Activated B cell treated with CpG ODN at 0.5 μM for 24 hours (primary cell): ENCODE measurements around the gene ASXL3. TPM values are rescaled to one million over a fixed set of nuclear protein-coding genes. Genes with fewer than 3 reads are reported as not detected.

Experiments used
- ATAC-seq: fragments of 200-7000 bp; cut with Tn5 transposase; one replicate; pipeline ENCODE4 v1.10.0; 2021; ENCODE audit warnings: low read depth, mild to moderate bottlenecking, moderate library complexity
- CTCF ChIA-PET: fragments of 350-600 bp; sonication (Branson Sonifier 250); formaldehyde crosslinking; loops from one replicate; lab custom pipeline; 2021; ENCODE audit warnings: antibody characterized with exemption; lab: Charles Lee
- POLR2A ChIA-PET: fragments of 350-600 bp; sonication (Branson Sonifier 250); formaldehyde crosslinking; loops from one replicate; lab custom pipeline; 2021; ENCODE audit warnings: antibody characterized with exemption; lab: Charles Lee
- DNase-seq: peaks from one replicate; pipeline ENCODE4 v3.0.0; 2022
- H3K27ac Mint-ChIP-seq: one replicate; pipeline ENCODE4 v1.8.0; 2020; ENCODE audit warnings: mixed read lengths
- H3K27me3 Mint-ChIP-seq: one replicate; pipeline ENCODE4 v1.8.0; 2021; ENCODE audit warnings: mixed read lengths
- H3K36me3 Mint-ChIP-seq: one replicate; pipeline ENCODE4 v1.8.0; 2021; ENCODE audit warnings: low read depth, mixed read lengths
- H3K4me1 Mint-ChIP-seq: one replicate; pipeline ENCODE4 v1.8.0; 2021; ENCODE audit warnings: mixed read lengths
- H3K4me3 Mint-ChIP-seq: one replicate; pipeline ENCODE4 v1.8.0; 2020; ENCODE audit warnings: mild to moderate bottlenecking, mixed read lengths
- H3K9me3 Mint-ChIP-seq: one replicate; pipeline ENCODE4 v1.8.0; 2020; ENCODE audit warnings: mixed read lengths
- intact Hi-C: fragments of 100-400 bp; cut with micrococcal nuclease; formaldehyde crosslinking; loops from one replicate; pipeline ENCODE4 v1.15.1; 2024
- total RNA-seq: library from RNA; stranded (reverse); gene quantifications from 2 replicates; pipeline ENCODE4 v1.2.3, GENCODE V29; 2022
- TF ChIP-seq, protein P1 (sequence below): fragments of 200-600 bp; IDR thresholded peaks from one replicate; pipeline ENCODE4 v1.8.0; 2022; ENCODE audit warnings: antibody characterized with exemption, mild to moderate bottlenecking

The ASXL3 gene
- total RNA-seq, 1 donor from 2014 or later = not detected

- Mint-ChIP-seq H3K4me3 (no peak overlapping the region), H3K4me1 (no peaks in the 10 kb centered on the region), H3K36me3 (no peaks in the 10 kb centered on the region), H3K9me3 (peaks cover 11% of the 10 kb centered on the region), H3K27me3 (peaks cover 6% of the 10 kb centered on the region), H3K27ac (no peak overlapping the region)
- POLR2A ChIA-PET = no interaction called here
- TF ChIP-seq, protein P1, sequence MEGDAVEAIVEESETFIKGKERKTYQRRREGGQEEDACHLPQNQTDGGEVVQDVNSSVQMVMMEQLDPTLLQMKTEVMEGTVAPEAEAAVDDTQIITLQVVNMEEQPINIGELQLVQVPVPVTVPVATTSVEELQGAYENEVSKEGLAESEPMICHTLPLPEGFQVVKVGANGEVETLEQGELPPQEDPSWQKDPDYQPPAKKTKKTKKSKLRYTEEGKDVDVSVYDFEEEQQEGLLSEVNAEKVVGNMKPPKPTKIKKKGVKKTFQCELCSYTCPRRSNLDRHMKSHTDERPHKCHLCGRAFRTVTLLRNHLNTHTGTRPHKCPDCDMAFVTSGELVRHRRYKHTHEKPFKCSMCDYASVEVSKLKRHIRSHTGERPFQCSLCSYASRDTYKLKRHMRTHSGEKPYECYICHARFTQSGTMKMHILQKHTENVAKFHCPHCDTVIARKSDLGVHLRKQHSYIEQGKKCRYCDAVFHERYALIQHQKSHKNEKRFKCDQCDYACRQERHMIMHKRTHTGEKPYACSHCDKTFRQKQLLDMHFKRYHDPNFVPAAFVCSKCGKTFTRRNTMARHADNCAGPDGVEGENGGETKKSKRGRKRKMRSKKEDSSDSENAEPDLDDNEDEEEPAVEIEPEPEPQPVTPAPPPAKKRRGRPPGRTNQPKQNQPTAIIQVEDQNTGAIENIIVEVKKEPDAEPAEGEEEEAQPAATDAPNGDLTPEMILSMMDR = no peak
- DNase-seq (no peak), ATAC-seq (no peak)
- intact Hi-C loops = no loop called here
- CTCF ChIA-PET = no interaction called here
These were observed 5.9 kb downstream of the ASXL3 start for GRCh38 chr18:33583901-33584300.

DNA sequence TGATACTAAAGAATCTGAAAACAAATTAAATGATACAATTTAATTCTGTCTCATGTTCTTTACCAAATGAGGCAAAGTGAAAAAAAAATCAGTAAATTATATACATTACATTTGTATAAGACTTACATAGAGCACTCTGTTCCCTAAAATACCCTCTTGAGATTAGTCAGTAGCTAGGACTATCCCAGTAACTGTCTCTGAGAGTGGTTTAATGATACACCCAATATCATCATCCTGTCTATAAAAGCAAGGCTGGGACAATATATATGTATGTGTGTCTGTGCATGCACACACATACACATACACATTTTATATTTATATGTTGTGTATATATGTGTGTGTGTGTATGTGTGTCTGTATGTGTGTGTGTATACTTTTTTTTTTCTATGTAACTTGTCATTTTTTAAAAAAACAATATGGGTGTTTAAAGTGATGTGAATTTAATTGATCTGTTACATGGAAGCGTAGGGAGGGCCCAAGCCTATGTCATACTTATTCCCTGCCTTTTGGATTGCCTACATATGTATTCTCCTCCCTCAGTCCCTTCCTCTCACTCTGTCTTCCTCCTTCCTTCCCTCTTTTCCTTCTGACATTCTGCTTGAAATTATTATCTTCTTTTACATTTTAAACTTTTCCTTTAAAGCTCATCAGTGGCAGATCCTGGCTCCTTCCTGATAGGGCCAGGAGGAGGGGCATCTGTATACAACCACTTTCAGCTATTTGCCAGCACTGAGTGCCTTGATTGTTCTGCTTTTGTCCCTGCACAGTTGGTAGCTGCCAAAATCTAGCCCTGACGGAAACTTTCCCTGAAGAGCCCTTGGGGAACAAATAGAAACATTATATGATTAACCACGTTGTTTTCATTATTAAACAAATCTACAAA lies 6.8 kb downstream of the ASXL3 start:
- ATAC-seq (no peak), DNase-seq (no peak)
- no peak overlapping the region for H3K4me3 Mint-ChIP-seq
- H3K4me1 Mint-ChIP-seq = no peaks in the 10 kb centered on the region
- ChIA-PET CTCF (no interaction called here), POLR2A (no interaction called here)
- H3K27ac Mint-ChIP-seq = no peak overlapping the region
- H3K36me3 Mint-ChIP-seq = no peaks in the 10 kb centered on the region
- peaks cover 11% of the 10 kb centered on the region for H3K9me3 Mint-ChIP-seq
- intact Hi-C loops = no loop called here
- TF ChIP-seq, protein P1 = no peak
- peaks cover 6% of the 10 kb centered on the region for H3K27me3 Mint-ChIP-seq

DNA sequence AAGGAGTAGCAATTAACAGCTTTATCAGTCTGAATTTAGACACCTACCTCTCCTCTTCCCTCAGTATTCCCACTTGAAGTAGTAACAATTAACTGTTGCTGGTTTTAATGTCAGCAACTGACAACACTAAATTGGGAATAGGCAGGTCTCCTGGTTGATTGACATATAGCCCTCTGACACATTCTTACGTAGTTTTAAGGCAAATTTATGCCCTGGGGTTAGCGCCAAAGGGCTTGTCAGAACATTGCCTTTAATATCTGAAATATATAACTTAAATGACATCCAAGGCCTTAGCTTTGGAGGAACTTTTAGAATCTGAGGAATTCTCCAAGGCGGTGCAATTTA lies 7.4 kb downstream of the ASXL3 start:
- H3K4me1 Mint-ChIP-seq = no peaks in the 10 kb centered on the region
- intact Hi-C loops = no loop called here
- ATAC-seq = no peak
- no peaks in the 10 kb centered on the region for H3K36me3 Mint-ChIP-seq
- no peak overlapping the region for H3K4me3 Mint-ChIP-seq
- peaks cover 11% of the 10 kb centered on the region for H3K9me3 Mint-ChIP-seq
- H3K27ac Mint-ChIP-seq = no peak overlapping the region
- TF ChIP-seq, protein P1 = no peak
- ChIA-PET POLR2A (no interaction called here), CTCF (no interaction called here)
- DNase-seq = no peak
- peaks cover 6% of the 10 kb centered on the region for H3K27me3 Mint-ChIP-seq

DNA sequence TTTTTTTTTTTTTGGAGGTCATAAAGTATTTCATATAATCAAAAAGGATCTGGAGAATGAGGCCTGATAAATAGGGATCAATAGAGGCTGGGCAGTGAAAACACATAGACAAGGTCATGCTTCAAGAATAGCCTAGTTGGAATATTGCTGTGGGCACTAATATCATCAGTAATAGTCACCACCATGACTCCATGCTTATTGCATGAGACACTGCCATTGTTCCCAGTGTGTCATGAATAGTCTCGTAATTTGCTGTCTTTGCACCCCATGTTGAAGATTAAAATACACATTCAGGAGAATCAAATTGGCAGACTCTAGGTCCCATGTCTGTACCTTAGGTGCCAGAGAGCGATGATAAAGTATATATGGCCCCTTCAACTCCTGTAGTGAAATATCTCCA lies 10.3 kb downstream of the ASXL3 start:
- ChIA-PET POLR2A (no interaction called here), CTCF (no interaction called here)
- peaks cover 11% of the 10 kb centered on the region for H3K9me3 Mint-ChIP-seq
- H3K4me3 Mint-ChIP-seq = no peak overlapping the region
- intact Hi-C loops = no loop called here
- no peaks in the 10 kb centered on the region for H3K36me3 Mint-ChIP-seq
- DNase-seq (no peak), ATAC-seq (no peak)
- H3K27me3 Mint-ChIP-seq = no peaks in the 10 kb centered on the region
- H3K27ac Mint-ChIP-seq = no peak overlapping the region
- H3K4me1 Mint-ChIP-seq = no peaks in the 10 kb centered on the region
- TF ChIP-seq, protein P1 = no peak

- DNase-seq (no peak), ATAC-seq (no peak)
- Mint-ChIP-seq H3K27me3 (no peaks in the 10 kb centered on the region), H3K27ac (no peak overlapping the region), H3K4me3 (no peak overlapping the region), H3K9me3 (peaks cover 5% of the 10 kb centered on the region), H3K4me1 (no peaks in the 10 kb centered on the region), H3K36me3 (no peaks in the 10 kb centered on the region)
- TF ChIP-seq, protein P1 = no peak
- POLR2A ChIA-PET = no interaction called here
- intact Hi-C loops = no loop called here
- CTCF ChIA-PET = no interaction called here
These were observed 15.2 kb downstream of the ASXL3 start for GRCh38 chr18:33593261-33593660.
